ENCODE measurements around the gene CLSTN3.

DNA sequence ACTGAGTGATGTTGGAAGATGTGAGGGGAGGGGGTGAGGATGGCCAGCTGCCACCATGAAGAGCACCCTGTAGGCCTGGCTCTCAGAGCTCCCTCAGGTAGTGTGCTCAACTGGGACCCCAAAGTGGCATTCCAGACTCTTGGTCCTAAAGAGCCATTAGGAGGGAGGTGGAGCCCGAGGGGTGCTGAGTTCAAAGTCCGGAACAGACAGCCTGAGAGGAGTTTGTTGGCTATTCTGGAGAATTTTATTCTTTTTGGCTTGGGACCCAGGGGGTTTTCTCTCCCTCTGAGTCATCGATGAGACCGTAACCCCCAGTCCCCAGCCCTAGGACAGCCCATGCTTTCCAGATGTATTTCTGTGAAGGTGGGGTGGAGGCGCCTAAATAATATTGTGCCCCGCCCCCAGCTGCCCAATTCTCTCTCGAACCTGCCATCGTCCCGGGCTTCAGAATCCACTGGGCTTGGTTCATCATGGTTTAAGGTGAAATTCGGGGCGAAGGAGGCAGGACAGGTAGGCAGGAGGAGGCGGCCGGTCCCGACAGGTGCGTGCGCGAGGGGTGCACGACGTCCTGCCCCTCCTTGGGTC, 792 bp upstream of the CLSTN3 start:
- TF ChIP-seq, protein P1, sequence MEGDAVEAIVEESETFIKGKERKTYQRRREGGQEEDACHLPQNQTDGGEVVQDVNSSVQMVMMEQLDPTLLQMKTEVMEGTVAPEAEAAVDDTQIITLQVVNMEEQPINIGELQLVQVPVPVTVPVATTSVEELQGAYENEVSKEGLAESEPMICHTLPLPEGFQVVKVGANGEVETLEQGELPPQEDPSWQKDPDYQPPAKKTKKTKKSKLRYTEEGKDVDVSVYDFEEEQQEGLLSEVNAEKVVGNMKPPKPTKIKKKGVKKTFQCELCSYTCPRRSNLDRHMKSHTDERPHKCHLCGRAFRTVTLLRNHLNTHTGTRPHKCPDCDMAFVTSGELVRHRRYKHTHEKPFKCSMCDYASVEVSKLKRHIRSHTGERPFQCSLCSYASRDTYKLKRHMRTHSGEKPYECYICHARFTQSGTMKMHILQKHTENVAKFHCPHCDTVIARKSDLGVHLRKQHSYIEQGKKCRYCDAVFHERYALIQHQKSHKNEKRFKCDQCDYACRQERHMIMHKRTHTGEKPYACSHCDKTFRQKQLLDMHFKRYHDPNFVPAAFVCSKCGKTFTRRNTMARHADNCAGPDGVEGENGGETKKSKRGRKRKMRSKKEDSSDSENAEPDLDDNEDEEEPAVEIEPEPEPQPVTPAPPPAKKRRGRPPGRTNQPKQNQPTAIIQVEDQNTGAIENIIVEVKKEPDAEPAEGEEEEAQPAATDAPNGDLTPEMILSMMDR (IDR thresholded peaks at IDR 0.05) = no peak
- no peak for TF ChIP-seq POLR2A (IDR thresholded peaks at IDR 0.05)
